K562 (cell line): ENCODE measurements around the gene BROX. TPM values are rescaled to one million over a fixed set of nuclear protein-coding genes. Genes with fewer than 3 reads are reported as not detected.

Source experiments
- ARID3B ChIP-seq: fragments of 250-450 bp; sonication (Bioruptor Pico); IDR thresholded peaks from 2 replicates; pipeline ENCODE4 v1.4.0; 2020; ENCODE audit warnings: borderline replicate concordance
- DLX4 ChIP-seq: fragments of 250-450 bp; sonication (Bioruptor Pico); IDR thresholded peaks from 2 replicates; pipeline ENCODE4 v1.6.1; 2021; ENCODE audit warnings: mild to moderate bottlenecking
- ETV5 ChIP-seq: sonication (generic); formaldehyde crosslinking; IDR thresholded peaks from 2 replicates; pipeline ENCODE4 v1.4.0; 2020; ENCODE audit warnings: low read depth, mild to moderate bottlenecking, missing genetic modification reagents
- FOS ChIP-seq: IDR thresholded peaks from 3 replicates; pipeline ENCODE4 v1.6.1; 2011; ENCODE audit not compliant: insufficient read length; ENCODE audit errors: extremely low read depth
- FOXA1 ChIP-seq: fragments of 450-650 bp; IDR thresholded peaks from 2 replicates; pipeline ENCODE4 v1.6.1; 2016; ENCODE audit warnings: mild to moderate bottlenecking, borderline replicate concordance
- FOXJ2 ChIP-seq: fragments of 200-800 bp; sonication (Bioruptor generic); IDR thresholded peaks from 2 replicates; pipeline ENCODE4 v1.6.1; 2016; ENCODE audit warnings: missing genetic modification characterization, missing compliant biosample characterization
- GABPB1 ChIP-seq: sonication (generic); formaldehyde crosslinking; IDR thresholded peaks from 2 replicates; pipeline ENCODE4 v1.8.0; 2022; ENCODE audit warnings: mild to moderate bottlenecking, missing genetic modification reagents
- HNRNPK ChIP-seq: fragments of 200-400 bp; formaldehyde crosslinking; IDR thresholded peaks from one replicate; pipeline ENCODE4 v1.6.1; 2018; ENCODE audit warnings: mild to moderate bottlenecking, low read depth, low read length; ENCODE audit not compliant: poor library complexity, severe bottlenecking
- JUND ChIP-seq, 2 experiments: IDR thresholded peaks; 2 replicates in 1 of 2; 3 replicates in 1 of 2; pipeline ENCODE4 v1.6.1; 2011; ENCODE audit warnings: borderline replicate concordance in 2 of 2, low read depth in 2 of 2, low read length in 2 of 2, improper control_type of control experiment in 1 of 2, missing biosample characterization in 1 of 2, missing genetic modification characterization in 1 of 2, missing genetic modification reagents in 1 of 2
- KAT7 ChIP-seq: sonication (generic); formaldehyde crosslinking; IDR thresholded peaks from 2 replicates; pipeline ENCODE4 v1.8.0; 2022; ENCODE audit warnings: missing genetic modification reagents, mild to moderate bottlenecking, borderline replicate concordance
- KLF16 ChIP-seq: IDR thresholded peaks from 2 replicates; pipeline ENCODE4 v1.6.1; 2016; ENCODE audit warnings: antibody characterized with exemption
- L3MBTL2 ChIP-seq: fragments of 450-650 bp; IDR thresholded peaks from 2 replicates; pipeline ENCODE4 v1.6.1; 2016; ENCODE audit warnings: mild to moderate bottlenecking, moderate library complexity
- NKRF ChIP-seq: fragments of 450-650 bp; IDR thresholded peaks from 2 replicates; pipeline ENCODE4 v1.6.1; 2016; ENCODE audit warnings: borderline replicate concordance
- NR0B1 ChIP-seq: fragments of 450-650 bp; IDR thresholded peaks from one replicate; pipeline ENCODE4 v1.6.1; 2018; ENCODE audit warnings: mild to moderate bottlenecking, moderate library complexity; ENCODE audit not compliant: partially characterized antibody
- POU5F1 ChIP-seq: fragments of 150-350 bp; IDR thresholded peaks from 2 replicates; pipeline ENCODE4 v1.6.1; 2014; ENCODE audit warnings: borderline replicate concordance, low read length, low read depth, mild to moderate bottlenecking; ENCODE audit not compliant: partially characterized antibody
- SIN3B ChIP-seq: fragments of 450-650 bp; IDR thresholded peaks from 2 replicates; pipeline ENCODE4 v1.6.1; 2017; ENCODE audit warnings: low read depth, mild to moderate bottlenecking, moderate library complexity
- SREBF1 ChIP-seq: fragments of 150-350 bp; IDR thresholded peaks from 2 replicates; pipeline ENCODE4 v1.6.1; 2014; ENCODE audit warnings: antibody characterized with exemption, low read depth, low read length, borderline replicate concordance
- SREBF2 ChIP-seq: sonication (generic); formaldehyde crosslinking; IDR thresholded peaks from 2 replicates; pipeline ENCODE4 v1.4.0; 2020; ENCODE audit warnings: mild to moderate bottlenecking, missing genetic modification reagents
- USF2 ChIP-seq: sonication (generic); formaldehyde crosslinking; IDR thresholded peaks from 2 replicates; pipeline ENCODE4 v1.5.0; 2020; ENCODE audit warnings: missing genetic modification reagents
- ZNF263 ChIP-seq: sonication (generic); formaldehyde crosslinking; IDR thresholded peaks from 2 replicates; pipeline ENCODE4 v1.8.0; 2022; ENCODE audit warnings: mild to moderate bottlenecking, missing genetic modification reagents, borderline replicate concordance
- ZNF561 ChIP-seq: fragments of 450-650 bp; formaldehyde crosslinking; conservative IDR thresholded peaks from 2 replicates; pipeline ENCODE4 v1.4.0; 2020; ENCODE audit warnings: mild to moderate bottlenecking, moderate library complexity
- ZNF644 ChIP-seq: fragments of 200-800 bp; sonication (Bioruptor generic); IDR thresholded peaks from 2 replicates; pipeline ENCODE4 v1.6.1; 2016; ENCODE audit warnings: low read depth, missing genetic modification characterization, missing compliant biosample characterization
- ZNF766 ChIP-seq: fragments of 200-800 bp; sonication (Bioruptor generic); conservative IDR thresholded peaks from 2 replicates; pipeline ENCODE4 v1.6.1; 2016; ENCODE audit warnings: missing genetic modification characterization, missing compliant biosample characterization
- polyA plus RNA-seq, 8 experiments: library from polyadenylated mRNA; depleted of rRNA in 4 of 8; stranded (reverse) in 5 of 8; unstranded in 3 of 8; fragments of >200 nt; fragmentation: Nextera tagmentation in 2 of 8; fragmentation: Illumina TruSeq in 1 of 8; extraction: Ambion mirVana in 2 of 8; extraction: Trizol in 1 of 8; gene quantifications; 2 replicates each; pipeline versions ENCODE4 v1.2.1 to v1.2.3, GENCODE V29; 2011 to 2014; ENCODE audit warnings: inconsistent platforms in 1 of 8, missing spikeins in 1 of 8
- total RNA-seq, 7 experiments: library from RNA; depleted of rRNA in 6 of 7; stranded (reverse); fragments of >200 nt in 6 of 7; fragmentation: Illumina TruSeq in 2 of 7; extraction: Trizol in 2 of 7; gene quantifications; 2 replicates each; pipeline versions ENCODE4 v1.2.1 to v1.2.3, GENCODE V29; 2011 to 2021; ENCODE audit warnings: low replicate concordance in 1 of 7

BROX gene
- total and polyA plus RNA-seq, 9 of the 15 experiments (the other 6 are each of a cell fraction or from before 2014, with no cell fraction given): 9.4 to 153 (median 45.1) TPM

GRCh38 chr1:222709700-222710153 lies 2.6 kb upstream of the BROX start (continued):
- no peak for TF ChIP-seq ZNF263 (CRISPR knock-in tag)
- no peak for TF ChIP-seq SREBF2 (CRISPR knock-in tag)
- TF ChIP-seq NKRF: no peak
- no peak for TF ChIP-seq HNRNPK
- TF ChIP-seq NR0B1: no peak
- TF ChIP-seq ZNF561 (CRISPR knock-in tag): no peak
- TF ChIP-seq ETV5 (CRISPR knock-in tag): no peak
- TF ChIP-seq KLF16: peak; percentile 84
- no peak for TF ChIP-seq KAT7 (CRISPR knock-in tag)
- no peak for TF ChIP-seq FOXA1
- TF ChIP-seq FOS: peak; percentile 6
- no peak for TF ChIP-seq SIN3B
- TF ChIP-seq ZNF644 (tag): 0 out of 2 replicates have a peak, but pooled peaks have one; percentile 49
- TF ChIP-seq ZNF766 (CRISPR knock-in tag): 0 out of 2 replicates have a peak, but pooled peaks have one; percentile 34
- no peak for TF ChIP-seq SREBF1
- TF ChIP-seq JUND (IDR thresholded peaks at IDR 0.05; ENCODE audit: borderline replicate concordance, low read depth, low read length): peak; percentile 61
- peak; percentile 61; the same call in 1 of the 3 replicates for TF ChIP-seq JUND (tag; IDR thresholded peaks at IDR 0.05; ENCODE audit: borderline replicate concordance, low read depth, low read length)
- no peak for TF ChIP-seq POU5F1
- TF ChIP-seq ARID3B (CRISPR knock-in tag): no peak
- no peak for TF ChIP-seq DLX4 (CRISPR knock-in tag)
- TF ChIP-seq L3MBTL2: peak; percentile 27; the same call in 1 of the 2 replicates
- TF ChIP-seq GABPB1 (CRISPR knock-in tag): no peak
- no peak for TF ChIP-seq USF2
- no peak for TF ChIP-seq FOXJ2 (tag)
